Caco-2 (cell line): ENCODE results near the gene CPT1B. TPM values are rescaled to one million over a fixed set of nuclear protein-coding genes. Genes with fewer than 3 reads are reported as not detected.

Source experiments
- BruUV-seq: library from RNA; stranded (reverse); fragments of 400-500 nt; replicated peaks from 2 replicates; lab custom pipeline; 2021; lab: Mats Ljungman, UMichigan
- CTCF ChIA-PET: fragments of 300-600 bp; sonication (Branson Sonifier 250); formaldehyde crosslinking; loops from one replicate; lab custom pipeline; 2022; ENCODE audit warnings: antibody characterized with exemption; lab: Charles Lee
- POLR2A ChIA-PET: fragments of 300-600 bp; sonication (Branson Sonifier 250); formaldehyde crosslinking; loops from one replicate; lab custom pipeline; 2022; ENCODE audit warnings: antibody characterized with exemption; lab: Charles Lee
- DNase-seq, 2 experiments: peaks; one replicate each; pipeline versions ENCODE4 v3.0.0 to v3.0.0-alpha.2; 2020 to 2022
- H3K27me3 ChIP-seq: replicated peaks from 2 replicates; pipeline ENCODE4 v1.6.0; 2011; ENCODE audit warnings: low read length; ENCODE audit not compliant: control insufficient read depth, insufficient read depth
- H3K36me3 ChIP-seq: 2 replicates; pipeline ENCODE4 v1.5.1; 2011; ENCODE audit warnings: low read length; ENCODE audit not compliant: control insufficient read depth, insufficient read depth
- H3K4me1 ChIP-seq: fragments of 250-450 bp; sonication (Bioruptor Pico); 2 replicates; pipeline ENCODE4 v1.5.1; 2020; ENCODE audit warnings: mild to moderate bottlenecking
- H3K4me3 ChIP-seq: 2 replicates; pipeline ENCODE4 v1.5.1; 2011; ENCODE audit warnings: low read depth, mild to moderate bottlenecking, control low read depth, low read length
- H3K9me3 ChIP-seq: fragments of 250-450 bp; sonication (Bioruptor Pico); 2 replicates; pipeline ENCODE4 v1.5.1; 2020; ENCODE audit warnings: mild to moderate bottlenecking, moderate library complexity
- H3K27ac Mint-ChIP-seq: one replicate; pipeline ENCODE4 v1.8.0; 2022; ENCODE audit warnings: mixed read lengths; ENCODE audit not compliant: unreplicated experiment
- H3K27me3 Mint-ChIP-seq: one replicate; pipeline ENCODE4 v1.8.0; 2022; ENCODE audit warnings: mixed read lengths; ENCODE audit not compliant: insufficient read depth, unreplicated experiment
- H3K36me3 Mint-ChIP-seq: one replicate; pipeline ENCODE4 v1.8.0; 2022; ENCODE audit warnings: mild to moderate bottlenecking, mixed read lengths; ENCODE audit not compliant: insufficient read depth, unreplicated experiment
- H3K4me1 Mint-ChIP-seq: one replicate; pipeline ENCODE4 v1.8.0; 2022; ENCODE audit warnings: low read depth, mixed read lengths; ENCODE audit not compliant: unreplicated experiment
- H3K4me3 Mint-ChIP-seq: one replicate; pipeline ENCODE4 v1.8.0; 2022; ENCODE audit warnings: mild to moderate bottlenecking, moderate library complexity, mixed read lengths; ENCODE audit not compliant: unreplicated experiment
- H3K9me3 Mint-ChIP-seq: one replicate; pipeline ENCODE4 v1.8.0; 2022; ENCODE audit warnings: mixed read lengths; ENCODE audit not compliant: unreplicated experiment
- CTCF ChIP-seq, 2 experiments: fragments of 200-600 bp in 1 of 2; IDR thresholded peaks; 1 replicate in 1 of 2; 2 replicates in 1 of 2; pipeline versions ENCODE4 v1.5.1 to v1.8.0; 2011 to 2022; ENCODE audit warnings: antibody characterized with exemption in 1 of 2, control low read depth in 1 of 2, inconsistent platforms in 1 of 2, low read depth in 1 of 2, low read length in 1 of 2, mild to moderate bottlenecking in 1 of 2, moderate library complexity in 1 of 2; ENCODE audit not compliant: insufficient read depth in 1 of 2, severe bottlenecking in 1 of 2, unreplicated experiment in 1 of 2
- intact Hi-C: fragments of 100-400 bp; cut with micrococcal nuclease; formaldehyde crosslinking; loops from one replicate; pipeline ENCODE4 v1.10.0; 2022; ENCODE audit not compliant: unreplicated experiment
- total RNA-seq: library from RNA; stranded (reverse); gene quantifications from 2 replicates; pipeline ENCODE4 v1.2.3, GENCODE V29; 2022

CPT1B gene
- total RNA-seq, 1 experiment from 2014 or later = 19.8 TPM

- H3K4me3 Mint-ChIP-seq = no peak overlapping the region
Measured at GRCh38 chr22:50546326-50547262, 31.6 kb downstream of the CPT1B start.

GRCh38 chr22:50545522-50546325 lies 32.5 kb downstream of the CPT1B start, which contains the start of gene KLHDC7B:
TSS of gene KLHDC7B (plus strand) at chr22:50545899. CDS start at chr22:50546244, 345 bp downstream.
- Mint-ChIP-seq H3K4me3 (no peak within 1 kb of the TSS), H3K9me3 (no peaks in the 10 kb centered on the region), H3K4me1 (no peaks in the 10 kb centered on the region), H3K36me3 (peaks cover 6% of the 10 kb centered on the region), H3K27me3 (no peaks in the 10 kb centered on the region), H3K27ac (peak within 1 kb of the TSS; percentile 76)
- BruUV-seq = no TSS peak
- ChIA-PET POLR2A (interaction anchor here (0.5 to 1.7 kb wide), 3 partner anchors 10 to 23 kb away, joined by 3 to 11 read pairs (median 4); partner anchors contain the start of gene SCO2), CTCF (interaction anchor here (0.6 to 0.9 kb wide), 3 partner anchors 17 to 20 kb away, joined by 3 to 4 read pairs (median 3); partner anchors contain the start of genes SCO2 and SYCE3)
- H3K4me3 ChIP-seq = no peak within 1 kb of the TSS
- no peaks in the 10 kb centered on the region for H3K36me3 ChIP-seq
- TF ChIP-seq CTCF (IDR thresholded peaks at IDR 0.05; ENCODE audit: insufficient read depth in 1 of 2, low read depth in 1 of 2, low read length in 1 of 2, severe bottlenecking in 1 of 2, unreplicated experiment in 1 of 2) = no peak
- peak in 1 of 2 experiments; percentile 56 for DNase-seq
- peaks cover 4% of the 10 kb centered on the region; the same call in 1 of the 2 replicates for H3K4me1 ChIP-seq
- H3K27me3 ChIP-seq = no peaks in the 10 kb centered on the region
- intact Hi-C loops = no loop called here
- H3K9me3 ChIP-seq = no peaks in the 10 kb centered on the region

More at GRCh38 chr22:50546326-50547262, 31.6 kb downstream of the CPT1B start:
- Mint-ChIP-seq H3K27ac (no peak overlapping the region), H3K9me3 (no peaks in the 10 kb centered on the region), H3K36me3 (peaks cover 6% of the 10 kb centered on the region), H3K27me3 (no peaks in the 10 kb centered on the region), H3K4me1 (no peaks in the 10 kb centered on the region)
- DNase-seq = no peak
- no peaks in the 10 kb centered on the region for H3K9me3 ChIP-seq
- TF ChIP-seq CTCF (IDR thresholded peaks at IDR 0.05; ENCODE audit: insufficient read depth in 1 of 2, low read depth in 1 of 2, low read length in 1 of 2, severe bottlenecking in 1 of 2, unreplicated experiment in 1 of 2) = no peak
- ChIA-PET POLR2A (interaction anchor here (0.9 to 1.7 kb wide), 2 partner anchors 15 to 21 kb away, joined by 4 read pairs; partner anchors contain the start of gene SCO2), CTCF (interaction anchor here (0.9 kb wide), 2 partner anchors 17 to 21 kb away, joined by 3 to 4 read pairs; partner anchors contain the start of gene SCO2)
- no TSS peak for BruUV-seq
- no peaks in the 10 kb centered on the region for H3K27me3 ChIP-seq
- H3K4me1 ChIP-seq = no peaks in the 10 kb centered on the region
- H3K36me3 ChIP-seq = no peaks in the 10 kb centered on the region
- intact Hi-C loops = no loop called here
- H3K4me3 ChIP-seq = no peak overlapping the region
